Measurements from ENCODE around the gene DLL1.

DLL1 gene

GRCh38 chr6:170282512-170283158 is 8.2 kb downstream of the DLL1 start:
- DNase-seq = no peak

GRCh38 chr6:170281331-170282292 is 9.3 kb downstream of the DLL1 start:
- no peak for DNase-seq

- peak in 2 of 4 experiments; percentile 13 to 17 for DNase-seq
Observed at GRCh38 chr6:170280689-170281045, 10.2 kb downstream of the DLL1 start.

GRCh38 chr6:170279977-170280688 is 10.7 kb downstream of the DLL1 start:
- peak in 1 of 4 experiments; percentile 41 for DNase-seq

GRCh38 chr6:170279426-170279825 is 11.5 kb downstream of the DLL1 start:
- DNase-seq = no peak

DNA sequence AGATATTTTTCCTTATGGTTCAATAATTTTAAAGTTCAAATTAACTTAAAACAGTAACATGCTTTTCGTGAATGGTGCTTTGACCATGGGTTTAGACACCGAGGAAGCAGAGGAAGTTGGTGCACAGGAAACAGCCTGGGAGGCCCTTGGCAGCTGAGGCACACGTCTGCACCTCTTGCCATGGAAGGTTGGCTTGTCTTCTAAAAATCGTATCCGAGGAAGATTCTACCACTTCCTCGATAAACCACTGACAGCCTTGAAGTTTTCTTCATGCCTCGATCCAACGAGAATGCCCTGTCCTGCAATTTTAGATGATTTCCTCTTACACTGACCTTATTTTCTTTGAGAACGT is 12.2 kb downstream of the DLL1 start:
- peak in 1 of 4 experiments; percentile 22 for DNase-seq

- peak in 1 of 4 experiments; percentile 15 for DNase-seq
Observed at GRCh38 chr6:170277893-170278742, 12.8 kb downstream of the DLL1 start.

- no peak for DNase-seq
Observed at GRCh38 chr6:170276369-170277057, 14.4 kb downstream of the DLL1 start.

GRCh38 chr6:170274713-170275560 is 15.9 kb downstream of the DLL1 start:
- DNase-seq = no peak

DNA sequence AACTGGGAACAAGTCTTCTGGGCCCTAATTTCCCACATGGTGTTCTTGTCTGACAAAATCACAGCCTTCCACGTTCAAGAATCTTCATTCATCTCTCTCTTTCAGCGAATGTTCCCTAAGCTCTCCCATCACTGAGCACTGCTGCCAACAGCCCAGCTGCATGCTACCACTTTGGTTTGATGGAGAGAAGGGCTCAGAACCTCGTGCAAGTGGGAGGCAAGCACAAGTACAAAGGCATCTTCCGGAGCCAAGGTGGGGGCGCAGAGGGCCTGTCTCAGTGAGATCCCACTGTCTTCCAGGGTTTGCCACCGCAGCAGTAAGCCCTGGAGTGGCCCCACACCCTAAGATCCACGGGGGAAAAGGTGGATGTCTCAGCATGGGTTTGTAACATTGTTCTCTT is 17.2 kb downstream of the DLL1 start:
- no peak for DNase-seq

DNA sequence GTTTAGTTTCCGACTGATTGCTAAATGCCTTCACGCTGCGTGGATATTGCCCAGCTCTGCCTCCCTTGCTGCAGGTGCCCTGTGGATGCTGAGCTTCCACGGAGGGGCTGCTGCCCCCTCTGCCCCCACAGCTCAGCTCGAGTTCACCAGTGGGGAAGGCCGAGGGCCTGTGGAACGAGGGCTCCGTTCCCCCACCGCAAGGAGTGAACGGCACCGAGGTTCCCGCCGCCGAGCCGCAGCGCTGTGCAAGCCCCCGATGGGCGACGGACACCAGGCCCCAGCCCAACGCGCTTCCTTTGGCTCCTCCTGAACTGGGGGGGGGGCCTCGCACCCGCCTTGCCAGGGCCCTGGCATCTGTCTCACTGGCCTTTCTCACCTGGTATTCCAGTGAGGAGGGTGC is 17.7 kb downstream of the DLL1 start:
- DNase-seq = no peak

- peak in 2 of 4 experiments; percentile 20 to 37 for DNase-seq
Observed at GRCh38 chr6:170272341-170273065, 18.4 kb downstream of the DLL1 start.

- peak; percentile 86 to 93 (median 92) for DNase-seq
Observed at GRCh38 chr6:170271771-170272314, 19.0 kb downstream of the DLL1 start.

DNA sequence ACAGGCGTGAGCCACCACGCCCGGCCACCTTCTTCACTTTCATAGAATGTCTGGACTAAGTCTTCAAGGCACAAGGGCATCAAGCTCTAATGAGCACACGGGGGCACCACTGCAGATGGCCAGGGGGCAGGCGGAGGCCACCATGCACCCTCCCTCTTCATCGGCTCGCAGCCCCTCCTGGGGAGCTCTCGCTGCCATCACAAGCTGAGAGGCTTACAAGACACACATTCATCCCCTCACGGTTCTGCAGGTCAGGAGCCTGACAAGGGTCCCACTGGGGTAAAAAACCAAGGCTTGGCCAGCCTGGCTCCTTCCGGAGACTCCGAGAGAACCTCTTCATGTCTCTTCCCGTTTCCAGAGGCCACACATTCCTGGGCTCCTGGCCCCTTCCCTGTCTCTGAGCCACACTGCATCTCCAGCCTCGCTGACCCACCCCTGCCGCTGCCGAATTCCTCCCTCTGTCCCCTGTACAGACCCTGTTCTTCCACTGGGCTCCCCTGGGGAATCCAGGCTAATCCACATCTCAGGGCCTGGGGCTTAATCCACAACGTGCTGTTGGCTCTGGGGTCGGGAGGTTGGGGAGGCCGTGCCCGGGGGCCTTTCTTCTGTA is 19.8 kb downstream of the DLL1 start:
- no peak for DNase-seq

DNA sequence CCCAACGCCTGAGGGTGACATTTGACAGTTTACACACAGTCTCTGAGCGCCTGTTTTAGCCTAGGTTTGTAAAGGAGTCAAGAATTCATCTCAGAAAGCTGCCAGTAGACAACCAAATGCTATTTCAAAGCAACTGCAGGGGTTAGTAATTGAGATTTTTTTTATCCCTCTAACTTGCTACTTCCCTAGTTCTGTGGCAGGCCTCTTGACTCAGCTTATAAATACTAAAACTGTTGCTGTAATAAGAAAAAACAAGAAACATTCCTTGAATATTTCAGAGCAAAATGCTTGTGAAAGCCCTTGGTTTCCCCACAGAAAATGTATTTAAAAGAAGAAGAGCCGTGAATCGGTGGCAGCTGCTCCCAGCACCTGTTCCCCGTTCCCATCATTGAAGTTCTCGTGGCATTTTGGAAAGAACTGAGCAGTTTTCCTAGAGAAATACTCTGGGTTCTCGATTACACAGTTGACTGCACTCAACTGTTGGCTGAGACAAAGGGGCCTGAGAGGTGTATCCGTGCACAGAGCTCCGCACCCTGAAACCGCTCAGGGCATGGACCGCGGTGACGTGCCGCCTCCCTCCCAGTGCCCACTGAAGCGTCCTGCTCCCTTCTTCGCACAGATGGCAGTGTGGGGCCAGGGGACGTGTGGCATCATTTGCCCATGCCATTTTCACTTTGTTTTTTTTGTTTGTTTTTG is 20.9 kb downstream of the DLL1 start:
- DNase-seq = no peak

DNA sequence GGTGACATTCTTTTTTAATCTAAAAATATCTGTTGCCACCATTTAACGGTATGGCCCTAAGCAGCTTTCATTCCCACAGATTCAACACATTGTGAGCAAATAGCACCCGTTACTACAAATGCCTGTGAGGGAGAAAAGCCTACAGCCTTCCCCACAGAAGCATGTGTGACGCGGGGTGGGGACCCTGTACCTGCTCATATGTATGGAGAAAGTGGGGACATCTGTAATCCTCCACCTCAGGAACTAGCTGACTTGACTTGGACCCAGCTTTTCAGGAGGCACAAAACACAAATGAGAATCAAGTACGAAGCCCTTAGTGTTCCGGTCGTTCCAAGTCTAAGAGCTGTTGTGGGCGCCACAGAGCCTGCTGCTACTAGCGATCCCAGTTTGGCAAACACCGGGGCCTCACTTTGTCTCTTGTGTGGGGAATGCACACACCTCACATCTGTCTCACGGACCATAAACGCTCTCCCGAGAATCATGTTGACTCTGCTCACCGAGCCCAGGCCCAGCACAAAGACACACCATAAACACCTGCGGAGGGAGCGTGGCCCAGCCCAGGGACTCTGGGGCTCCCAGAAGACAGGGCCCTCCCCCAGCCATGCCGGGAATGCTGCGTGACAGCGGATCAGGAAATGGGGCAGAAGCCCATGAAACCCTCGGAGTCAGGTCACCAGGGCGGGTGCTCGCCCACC is 21.6 kb downstream of the DLL1 start:
- no peak for DNase-seq

GRCh38 chr6:170268216-170269129 is 22.4 kb downstream of the DLL1 start:
- DNase-seq = no peak

All from suppressor macrophage (primary cell).